IMR-90 (cell line): Measurements from ENCODE around the gene VDR. TPM values are rescaled to one million over a fixed set of nuclear protein-coding genes. Genes with fewer than 3 reads are reported as not detected.

Experiments
- ATAC-seq: fragments of 200-7000 bp; cut with Tn5 transposase; 2 replicates; pipeline ENCODE4 v1.9.1; 2020; ENCODE audit warnings: low read depth, mild to moderate bottlenecking, moderate library complexity
- BruUV-seq: library from RNA; stranded (reverse); fragments of 400-500 nt; replicated peaks from 2 replicates; lab custom pipeline; 2021; lab: Mats Ljungman, UMichigan
- CTCF ChIA-PET: fragments of 300-600 bp; formaldehyde crosslinking; extraction: SDS; loops from one replicate; lab custom pipeline; 2021; ENCODE audit warnings: antibody characterized with exemption; lab: Yijun Ruan, JAX
- POLR2A ChIA-PET: fragments of 300-600 bp; sonication (Branson Sonifier 250); formaldehyde crosslinking; loops from one replicate; lab custom pipeline; 2022; ENCODE audit warnings: antibody characterized with exemption; ENCODE audit not compliant: unreplicated experiment; lab: Charles Lee
- DNase-seq: peaks from one replicate; pipeline ENCODE4 v3.0.0; 2013
- H2AFZ ChIP-seq: replicated peaks from 2 replicates; pipeline ENCODE3; 2013; ENCODE audit warnings: low read length, mild to moderate bottlenecking; ENCODE audit not compliant: poor library complexity
- H2AK5ac ChIP-seq: 2 replicates; pipeline ENCODE4 v1.6.1; 2013; ENCODE audit warnings: low read depth, low read length, inconsistent platforms
- H2AK9ac ChIP-seq: replicated peaks from 2 replicates; pipeline ENCODE3; 2013; ENCODE audit warnings: mild to moderate bottlenecking, low read depth, low read length, moderate library complexity; ENCODE audit not compliant: poor library complexity
- H2BK120ac ChIP-seq: 2 replicates; pipeline ENCODE4 v1.6.1; 2013; ENCODE audit warnings: low read depth, low read length, inconsistent platforms
- H2BK15ac ChIP-seq: 3 replicates; pipeline ENCODE4 v1.6.1; 2013; ENCODE audit warnings: low read depth, low read length, inconsistent platforms
- H2BK20ac ChIP-seq: 2 replicates; pipeline ENCODE4 v1.6.1; 2013; ENCODE audit warnings: low read depth, mild to moderate bottlenecking, inconsistent platforms, low read length, moderate library complexity
- H2BK5ac ChIP-seq: 2 replicates; pipeline ENCODE4 v1.6.1; 2013; ENCODE audit warnings: mild to moderate bottlenecking, low read depth, low read length, inconsistent platforms; ENCODE audit not compliant: poor library complexity, severe bottlenecking
- H3K14ac ChIP-seq: replicated peaks from 2 replicates; pipeline ENCODE4 v1.6.1; 2013; ENCODE audit warnings: low read depth, low read length, inconsistent platforms
- H3K18ac ChIP-seq: 2 replicates; pipeline ENCODE4 v1.6.1; 2013; ENCODE audit warnings: low read depth, low read length, control low read depth
- H3K23ac ChIP-seq: 2 replicates; pipeline ENCODE4 v1.6.1; 2013; ENCODE audit warnings: low read depth, low read length, inconsistent platforms
- H3K27ac ChIP-seq: 2 replicates; pipeline ENCODE4 v1.5.1; 2013; ENCODE audit warnings: mild to moderate bottlenecking, control low read depth, low read length; ENCODE audit not compliant: insufficient read depth
- H3K27me3 ChIP-seq: 2 replicates; pipeline ENCODE4 v1.6.1; 2013; ENCODE audit warnings: low read length; ENCODE audit not compliant: control insufficient read depth, insufficient read depth
- H3K36me3 ChIP-seq: 2 replicates; pipeline ENCODE4 v1.6.1; 2013; ENCODE audit warnings: low read length, mixed read lengths; ENCODE audit not compliant: control insufficient read depth, insufficient read depth
- H3K4ac ChIP-seq: 2 replicates; pipeline ENCODE4 v1.6.1; 2013; ENCODE audit warnings: low read depth, low read length, inconsistent platforms
- H3K4me1 ChIP-seq: 2 replicates; pipeline ENCODE4 v1.6.1; 2013; ENCODE audit warnings: low read length, mixed read lengths; ENCODE audit not compliant: control insufficient read depth, insufficient read depth
- H3K4me2 ChIP-seq: 2 replicates; pipeline ENCODE4 v1.6.1; 2013; ENCODE audit warnings: low read depth, mild to moderate bottlenecking, control low read depth, low read length, moderate library complexity
- H3K4me3 ChIP-seq: 2 replicates; pipeline ENCODE4 v1.5.1; 2013; ENCODE audit warnings: low read depth, mild to moderate bottlenecking, control low read depth, low read length, moderate library complexity; ENCODE audit not compliant: insufficient read depth
- H3K56ac ChIP-seq: 2 replicates; pipeline ENCODE4 v1.6.1; 2013; ENCODE audit warnings: low read length, inconsistent platforms; ENCODE audit not compliant: insufficient read depth; ENCODE audit errors: extremely low read depth
- H3K79me1 ChIP-seq, 2 experiments: 2 replicates each; pipeline ENCODE4 v1.6.1; 2013; ENCODE audit warnings: low read length in 2 of 2, inconsistent platforms in 1 of 2, low read depth in 1 of 2
- H3K9ac ChIP-seq: 2 replicates; pipeline ENCODE4 v1.6.1; 2013; ENCODE audit warnings: low read depth, low read length, control low read depth
- H3K9me1 ChIP-seq: 2 replicates; pipeline ENCODE4 v1.6.1; 2013; ENCODE audit warnings: low read length, inconsistent platforms; ENCODE audit not compliant: insufficient read depth
- H3K9me3 ChIP-seq: 2 replicates; pipeline ENCODE4 v1.6.1; 2013; ENCODE audit warnings: low read length; ENCODE audit not compliant: control insufficient read depth, insufficient read depth
- H4K20me1 ChIP-seq: 2 replicates; pipeline ENCODE4 v1.6.1; 2013; ENCODE audit warnings: low read length, inconsistent platforms; ENCODE audit not compliant: insufficient read depth
- H4K5ac ChIP-seq: 2 replicates; pipeline ENCODE4 v1.6.1; 2013; ENCODE audit warnings: mild to moderate bottlenecking, low read depth, low read length, control low read depth
- H4K8ac ChIP-seq, 2 experiments: 2 replicates each; pipeline ENCODE4 v1.6.1; 2013; ENCODE audit warnings: low read depth in 2 of 2, low read length in 2 of 2, control low read depth in 1 of 2, inconsistent platforms in 1 of 2
- H4K91ac ChIP-seq: 2 replicates; pipeline ENCODE4 v1.6.1; 2013; ENCODE audit warnings: low read depth, low read length, inconsistent platforms; ENCODE audit not compliant: insufficient read depth
- FOS ChIP-seq: fragments of 150-350 bp; IDR thresholded peaks from 2 replicates; pipeline ENCODE4 v1.6.1; 2016; ENCODE audit warnings: low read depth, low read length
- MAZ ChIP-seq: IDR thresholded peaks from 2 replicates; pipeline ENCODE4 v1.6.1; 2012; ENCODE audit warnings: low read depth, mild to moderate bottlenecking, low read length, improper control_type of control experiment, moderate library complexity, borderline replicate concordance
- NFE2L2 ChIP-seq: fragments of 150-350 bp; IDR thresholded peaks from 2 replicates; pipeline ENCODE4 v1.6.1; 2016; ENCODE audit warnings: low read depth, mild to moderate bottlenecking, low read length
- WGBS, 2 experiments: methylation state at CpG; one replicate each; pipeline versions ENCODE4 v1.1.5 to v1.1.7; 2013; ENCODE audit warnings: missing lambda C conversion rate in 2 of 2; ENCODE audit not compliant: insufficient read length in 1 of 2; ENCODE audit errors: extremely low coverage in 2 of 2; 5-methylcytosine and 5-hydroxymethylcytosine counted together
- dilution Hi-C: fragments of 300-500 bp; cut with HindIII; formaldehyde crosslinking; loops from one replicate; pipeline ENCODE4 v1.14.3; 2018; ENCODE audit warnings: low sequenced_read_pairs; ENCODE audit not compliant: unreplicated experiment
- in situ Hi-C: fragments of 300-500 bp; cut with MboI; formaldehyde crosslinking; loops from 3 replicates; pipeline ENCODE4 v1.14.3; 2019; ENCODE audit warnings: low sequenced_read_pairs, inconsistent platforms, mixed read lengths
- intact Hi-C: fragments of 100-400 bp; cut with micrococcal nuclease; formaldehyde crosslinking; loops from 2 replicates; pipeline ENCODE4 v1.10.0; 2022
- polyA plus RNA-seq, 3 experiments: library from polyadenylated mRNA; depleted of rRNA; stranded (reverse); fragments of >200 nt; gene quantifications; 2 replicates each; pipeline ENCODE4 v1.2.3, GENCODE V29; 2012; ENCODE audit warnings: low replicate concordance in 1 of 3
- total RNA-seq: library from RNA; depleted of rRNA; stranded (reverse); fragments of >200 nt; gene quantifications from 2 replicates; pipeline ENCODE4 v1.2.3, GENCODE V29; 2012

The VDR gene
- total and polyA plus RNA-seq, 2 of the 4 experiments (the other 2 are of a cell fraction): 5.4 to 8.5 TPM

DNA sequence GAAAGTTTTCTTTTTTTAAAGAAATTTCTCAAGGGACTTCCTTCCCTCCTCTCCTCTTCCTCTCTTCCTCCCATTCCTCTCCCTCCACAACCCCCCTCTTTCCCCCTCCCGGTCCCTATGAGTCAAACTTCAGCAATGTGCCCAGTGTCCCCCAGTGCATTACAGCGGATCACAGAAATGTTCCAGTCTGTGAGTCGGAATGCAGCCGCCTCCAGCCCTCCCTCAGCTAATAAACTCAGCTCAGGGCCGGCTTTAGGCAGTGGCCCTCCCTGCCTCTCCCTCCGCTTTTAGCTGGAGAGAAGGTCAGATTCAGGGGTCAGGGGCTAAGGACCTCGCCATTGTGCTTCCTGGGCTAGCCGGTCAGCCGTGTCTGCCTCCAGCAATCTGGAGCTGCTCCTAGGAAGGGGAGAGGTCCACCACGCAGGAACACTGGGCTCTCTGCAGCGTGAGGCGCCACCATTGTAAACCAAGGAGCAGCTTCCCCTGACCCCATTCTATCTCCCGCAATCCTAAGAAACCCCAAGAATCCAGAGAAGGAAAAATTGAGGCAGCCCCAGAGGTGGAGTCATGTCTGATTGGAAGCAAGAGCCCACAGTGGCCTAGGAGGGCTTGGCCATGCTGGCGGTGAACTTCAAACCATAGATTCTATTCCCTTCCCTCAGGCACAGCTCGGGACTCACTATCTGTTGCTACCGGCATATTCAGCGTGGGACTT lies 84.0 kb downstream of the VDR start:
- DNase-seq: peak; percentile 95
- H2BK5ac ChIP-seq: peak overlapping the region; percentile 99
- H3K18ac ChIP-seq: peak overlapping the region; percentile 97
- peak overlapping the region; percentile 100 for H3K23ac ChIP-seq
- intact Hi-C loops (no loop called here), dilution Hi-C loops (no loop called here), in situ Hi-C loops (no loop called here)
- H4K5ac ChIP-seq: peak overlapping the region; percentile 99
- H2AFZ ChIP-seq: peak overlapping the region; percentile 88
- TF ChIP-seq FOS (peak; percentile 87), NFE2L2 (no peak), MAZ (peak; percentile 100)
- peak overlapping the region; percentile 99 for H3K14ac ChIP-seq
- H3K56ac ChIP-seq: peak overlapping the region; percentile 96
- H3K79me1 ChIP-seq: peaks cover 0 to 32% of the 10 kb centered on the region in 2 experiments; a peak in 2 of 4 replicates
- POLR2A ChIA-PET: interaction anchor here (0.6 to 1.2 kb wide), 3 partner anchors 13 to 1552 kb away, joined by 3 to 4 read pairs (median 3); partner anchors contain the start of gene SLC38A1
- CTCF ChIA-PET: interaction anchor here (1.0 kb wide), 2 partner anchors 13 to 17 kb away, joined by 3 read pairs; no protein-coding TSS in a partner anchor
- peak overlapping the region; percentile 99 for H3K4ac ChIP-seq
- no TSS peak for BruUV-seq
- peak overlapping the region; percentile 91 for H3K4me3 ChIP-seq
- peak overlapping the region; percentile 99 for H2BK15ac ChIP-seq
- H4K91ac ChIP-seq: peak overlapping the region; percentile 99
- peak overlapping the region; percentile 86 for H2BK20ac ChIP-seq
- no peaks in the 10 kb centered on the region for H3K36me3 ChIP-seq
- H3K9me1 ChIP-seq: peaks cover 19% of the 10 kb centered on the region
- H4K20me1 ChIP-seq: peaks cover 31% of the 10 kb centered on the region
- H3K27me3 ChIP-seq: no peaks in the 10 kb centered on the region
- H4K8ac ChIP-seq: peak overlapping the region; percentile 99 to 100
- H3K4me1 ChIP-seq: peaks cover 39% of the 10 kb centered on the region
- H3K9me3 ChIP-seq: no peaks in the 10 kb centered on the region
- peak overlapping the region; percentile 100 for H2AK5ac ChIP-seq
- ATAC-seq: peak; percentile 74
- WGBS, 2 experiments: 0% methylated on average over 2 of the region's 17 CpGs; no CpG with 5 or more reads in 1 of the 2 experiments
- peak overlapping the region; percentile 99 for H3K9ac ChIP-seq
- H3K27ac ChIP-seq: peak overlapping the region; percentile 99
- peak overlapping the region; percentile 97 for H3K4me2 ChIP-seq
- peak overlapping the region; percentile 100 for H2AK9ac ChIP-seq
- H2BK120ac ChIP-seq: peak overlapping the region; percentile 99
